ENCODE data around the gene GABBR2.
"Not testable (repeated sequence)": the region's sequence is repeated elsewhere in the genome, so short reads cannot be mapped to it uniquely, and the experiment has no call there.

Gene GABBR2

DNA sequence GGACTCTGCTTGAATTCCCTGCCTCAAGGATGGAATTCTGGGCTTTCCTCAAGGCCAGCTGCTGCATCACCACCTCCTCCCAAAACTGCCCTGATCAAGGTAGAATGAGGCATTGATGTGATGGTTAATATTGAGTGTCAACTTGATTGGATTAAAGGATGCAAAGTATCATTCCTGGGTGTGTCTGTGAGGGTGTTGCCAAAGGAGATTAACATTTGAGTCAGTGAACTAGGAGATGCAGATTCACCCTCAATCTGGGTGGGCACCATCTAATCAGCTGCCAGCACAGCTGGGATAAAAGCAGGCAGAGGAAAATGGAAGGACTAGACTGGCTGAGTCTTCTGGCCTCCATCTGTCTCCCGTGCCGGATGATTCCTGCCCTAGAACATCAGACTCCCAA is 23.9 kb downstream of the GABBR2 start:
- not testable (repeated sequence) for FAIRE-seq

DNA sequence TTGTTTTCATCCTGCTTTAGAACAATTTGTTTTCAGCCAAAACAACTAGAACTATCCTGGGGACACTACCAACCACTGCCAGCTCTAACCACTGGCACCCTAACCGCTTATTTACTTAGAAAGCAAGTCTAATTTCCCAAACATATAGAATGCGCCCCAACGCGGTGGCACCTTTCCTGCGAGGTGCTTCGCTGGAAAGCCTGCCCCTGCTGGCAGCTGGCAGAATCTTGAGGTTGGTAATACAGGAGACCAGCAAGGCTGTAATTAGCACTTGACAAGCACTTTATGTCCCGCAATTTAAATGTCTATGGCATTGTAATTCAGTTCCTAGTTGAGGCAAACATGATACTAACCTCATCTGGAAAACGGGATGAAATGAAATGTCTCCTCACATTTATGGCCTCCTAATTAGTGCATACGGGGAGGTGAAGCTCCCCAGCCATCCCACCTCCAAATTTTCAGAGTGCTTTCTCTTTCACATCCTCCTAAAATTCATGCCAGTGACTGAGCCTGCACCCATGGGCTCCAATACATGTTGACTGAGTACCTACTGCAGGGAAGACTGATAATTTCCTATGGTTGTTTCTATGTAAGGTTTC is 30.4 kb downstream of the GABBR2 start:
- FAIRE-seq = no peak

DNA sequence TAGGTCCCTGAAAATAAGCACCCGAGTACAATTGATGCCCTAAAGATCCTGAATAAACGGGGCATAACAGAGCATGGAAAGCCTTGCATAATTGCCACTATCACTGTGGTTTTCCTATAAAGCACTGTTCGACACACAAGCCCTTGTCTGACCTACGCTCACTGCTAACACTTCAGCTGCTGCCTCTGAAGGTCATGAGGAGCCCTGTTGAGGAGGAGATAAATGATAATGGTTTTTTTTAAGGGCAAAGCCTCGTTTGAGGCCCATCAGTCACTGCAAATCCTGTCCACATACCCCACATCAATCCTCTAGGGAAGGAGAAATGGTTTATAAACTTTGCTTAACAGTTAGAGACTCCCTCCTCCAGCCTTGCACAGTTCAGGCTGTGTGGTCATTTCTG is 35.1 kb downstream of the GABBR2 start:
- FAIRE-seq = no peak

DNA sequence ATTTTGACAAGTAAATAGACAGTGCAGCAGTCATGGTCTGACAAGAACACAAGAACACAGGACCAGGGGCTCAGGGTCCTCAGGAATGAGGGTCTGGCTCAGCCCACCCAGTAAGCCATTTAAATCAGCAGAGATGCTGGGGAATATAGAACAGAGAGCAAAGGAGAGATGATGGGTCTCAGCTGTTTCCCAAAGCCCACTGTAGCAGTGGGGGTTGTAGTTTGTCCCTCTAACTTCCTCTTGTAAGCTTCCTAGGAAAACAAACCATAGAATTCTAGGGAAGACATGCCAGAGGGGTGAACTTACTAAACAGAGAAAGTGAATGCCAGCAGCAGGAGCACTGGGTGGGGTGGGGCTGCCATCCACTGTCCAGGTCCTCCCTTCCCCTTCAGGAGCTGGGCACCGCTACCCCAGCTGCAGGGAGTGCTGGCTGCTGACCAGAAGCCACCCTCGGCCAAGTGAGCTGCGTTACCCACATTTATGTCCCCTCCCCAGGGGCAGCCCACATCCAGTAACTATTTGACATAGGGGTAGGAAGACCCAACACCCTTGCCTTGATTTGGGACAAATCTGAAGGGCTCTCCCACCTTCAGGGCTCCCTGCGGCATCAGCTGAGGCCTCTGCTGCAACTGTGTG is 41.6 kb downstream of the GABBR2 start:
- no peak for FAIRE-seq

DNA sequence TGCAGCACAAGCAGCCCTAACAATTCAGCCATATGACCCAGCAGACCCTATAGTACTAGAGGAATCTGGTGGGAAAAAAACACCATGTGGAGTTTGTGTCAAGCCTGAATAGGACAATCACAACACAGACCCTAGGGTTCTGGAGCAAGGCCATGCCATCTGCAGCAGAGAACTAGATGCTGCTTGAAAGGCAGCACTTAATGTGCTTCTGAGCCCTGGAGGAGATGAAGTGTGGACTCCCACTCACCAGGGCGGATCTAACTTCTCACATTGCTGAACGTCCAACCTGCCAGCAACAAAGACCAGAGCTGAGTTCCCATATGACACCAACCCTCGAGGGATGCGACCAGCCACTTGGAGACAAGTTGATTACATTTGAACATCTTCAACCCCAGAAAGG is 43.2 kb downstream of the GABBR2 start:
- FAIRE-seq = no peak

DNA sequence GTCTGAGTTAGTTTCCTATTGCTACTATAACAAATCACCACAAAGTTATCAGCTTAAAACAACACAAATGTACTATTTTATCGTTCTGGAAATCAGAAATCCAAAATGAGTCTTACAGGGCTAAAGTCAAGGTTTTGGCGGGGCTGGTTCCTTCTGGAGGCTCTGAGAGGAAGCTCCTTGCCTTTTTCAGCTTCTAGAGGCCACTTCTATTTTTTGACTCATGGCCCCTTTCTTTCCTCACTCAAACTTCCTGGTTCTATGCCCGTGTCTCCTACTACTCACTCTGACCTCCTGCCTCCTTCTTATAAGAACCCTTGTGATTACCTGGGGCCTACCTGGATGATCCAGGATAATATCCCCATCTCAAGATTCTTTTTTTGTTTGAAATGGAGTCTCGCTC is 48.2 kb downstream of the GABBR2 start:
- FAIRE-seq = no peak

DNA sequence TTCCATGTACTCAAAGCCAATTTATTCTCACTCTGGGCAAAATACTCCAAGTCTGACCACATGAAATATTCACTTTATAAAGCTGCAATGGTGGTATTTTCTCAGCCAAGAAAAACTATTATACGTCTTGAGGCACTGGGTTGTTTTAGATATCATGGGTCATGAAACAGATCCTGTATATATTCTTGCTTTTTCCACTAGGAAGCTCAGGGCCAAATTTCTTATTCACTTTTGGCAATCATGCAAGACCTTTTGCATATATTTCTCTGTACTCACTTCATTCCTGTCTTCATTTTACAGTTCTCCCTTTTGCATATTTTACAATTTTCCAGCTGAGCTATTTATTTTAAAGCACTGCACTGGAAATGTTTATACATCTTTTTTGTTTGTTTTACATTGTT is 49.8 kb downstream of the GABBR2 start:
- FAIRE-seq = no peak

DNA sequence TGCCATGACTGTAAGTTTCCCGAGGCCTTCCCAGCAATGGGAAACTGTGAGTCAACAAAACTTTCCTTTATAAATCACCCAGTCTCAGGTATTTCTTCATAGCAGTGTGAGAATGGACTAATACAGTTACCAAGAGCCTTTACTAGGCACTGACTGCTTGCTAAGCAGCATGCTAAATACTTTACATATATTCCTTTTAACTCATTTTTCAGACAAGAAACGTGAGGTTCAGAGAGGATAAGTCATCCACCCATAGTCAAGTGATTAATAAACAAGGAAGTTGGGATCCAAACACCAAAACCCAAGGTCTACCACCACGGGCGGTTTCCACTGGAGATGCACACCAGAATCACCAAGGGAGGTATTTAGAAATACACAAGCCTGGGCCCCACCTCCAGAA is 50.8 kb downstream of the GABBR2 start:
- no peak for FAIRE-seq

DNA sequence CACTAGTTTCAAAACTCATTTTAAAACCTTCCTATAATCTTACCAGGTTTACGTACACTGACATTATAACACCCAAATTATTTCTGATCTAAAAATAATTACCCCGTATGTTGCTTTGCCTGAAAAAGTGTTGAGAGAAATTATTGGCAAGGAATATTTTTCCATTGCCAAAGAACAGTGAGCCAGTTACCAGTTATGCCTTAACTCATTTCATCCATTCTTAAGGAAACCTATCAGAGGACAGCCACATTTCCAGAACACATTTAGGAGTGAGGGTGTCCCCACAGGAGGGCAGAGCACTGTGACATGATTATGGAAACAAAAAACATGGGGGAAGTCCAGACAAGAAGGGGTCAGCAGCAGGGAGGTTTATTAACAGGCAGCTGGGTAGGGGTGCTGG is 52.2 kb downstream of the GABBR2 start:
- FAIRE-seq = no peak

DNA sequence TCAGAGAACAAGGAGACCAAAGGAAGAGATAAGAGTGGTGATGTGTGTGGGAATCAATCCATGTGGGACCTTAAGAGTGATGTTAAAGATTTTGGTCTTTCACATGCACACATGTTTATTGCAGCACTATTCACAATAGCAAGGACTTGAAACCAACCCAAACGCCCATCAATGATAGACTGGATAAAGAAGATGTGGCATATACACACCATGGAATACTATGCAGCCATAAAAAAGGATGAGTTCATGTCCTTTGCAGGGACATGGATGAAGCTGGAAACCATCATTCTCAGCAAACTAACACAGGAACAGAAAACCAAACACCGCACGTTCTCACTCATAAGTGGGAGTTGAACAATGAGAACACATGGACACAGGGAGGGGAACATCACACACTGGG is 53.3 kb downstream of the GABBR2 start:
- not testable (repeated sequence) for FAIRE-seq

DNA sequence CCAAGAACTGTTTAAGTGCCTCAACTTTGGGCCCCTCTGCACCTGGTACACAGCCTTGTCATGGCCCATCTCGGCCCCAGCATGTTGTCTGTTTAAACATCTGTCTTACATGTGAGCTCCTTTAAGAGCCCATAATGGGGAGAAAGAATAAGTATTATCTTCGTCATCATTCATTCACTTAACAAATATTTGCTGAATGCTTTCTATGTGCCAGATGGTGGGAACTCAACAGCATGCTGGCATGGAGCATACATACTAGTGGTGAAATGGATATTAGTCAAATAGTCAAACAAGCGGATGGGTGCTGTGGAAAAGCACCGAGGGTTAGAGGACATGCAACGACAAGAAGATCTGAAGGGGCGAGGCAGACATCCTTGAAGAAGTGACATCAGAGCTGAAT is 54.5 kb downstream of the GABBR2 start:
- no peak for FAIRE-seq

DNA sequence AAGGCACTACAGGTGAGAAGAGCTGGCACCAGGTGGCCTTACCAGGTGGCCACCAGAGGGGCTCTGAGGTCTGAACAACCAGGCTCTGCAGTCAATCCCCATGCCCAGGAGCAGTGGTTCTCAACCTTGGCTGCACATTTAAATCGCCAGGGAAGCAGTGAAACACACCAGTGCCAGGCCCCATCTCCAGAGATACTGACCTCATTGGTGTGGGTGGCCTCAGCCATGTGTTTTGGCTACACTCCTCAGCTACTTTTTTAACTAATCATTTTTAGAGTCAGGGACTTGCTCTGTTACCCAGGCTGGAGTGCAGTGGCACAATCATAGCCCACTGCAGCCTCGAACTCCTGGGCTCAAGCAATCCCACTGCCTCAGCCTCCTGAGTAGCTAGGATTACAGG is 56.0 kb downstream of the GABBR2 start:
- FAIRE-seq = no peak

DNA sequence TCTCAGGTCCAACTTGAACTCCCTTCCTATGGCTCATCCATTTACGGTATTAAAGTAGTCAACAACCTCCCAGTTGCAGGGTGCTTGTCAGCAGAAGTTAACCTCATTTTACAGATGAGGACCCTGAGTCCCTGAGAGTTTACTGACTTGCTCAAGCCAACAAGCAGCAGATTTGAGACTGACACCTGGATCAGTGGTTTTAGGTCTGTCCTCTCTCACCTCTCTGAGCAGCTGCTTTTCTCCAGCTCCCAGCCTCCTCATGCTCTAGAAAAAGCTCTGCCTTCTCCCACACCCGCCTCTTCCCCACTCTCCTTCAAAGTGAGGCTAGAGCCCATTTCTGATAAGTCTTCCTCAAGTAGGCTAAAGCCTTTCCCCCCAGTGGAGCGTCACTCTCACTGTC is 56.4 kb downstream of the GABBR2 start:
- no peak for FAIRE-seq

DNA sequence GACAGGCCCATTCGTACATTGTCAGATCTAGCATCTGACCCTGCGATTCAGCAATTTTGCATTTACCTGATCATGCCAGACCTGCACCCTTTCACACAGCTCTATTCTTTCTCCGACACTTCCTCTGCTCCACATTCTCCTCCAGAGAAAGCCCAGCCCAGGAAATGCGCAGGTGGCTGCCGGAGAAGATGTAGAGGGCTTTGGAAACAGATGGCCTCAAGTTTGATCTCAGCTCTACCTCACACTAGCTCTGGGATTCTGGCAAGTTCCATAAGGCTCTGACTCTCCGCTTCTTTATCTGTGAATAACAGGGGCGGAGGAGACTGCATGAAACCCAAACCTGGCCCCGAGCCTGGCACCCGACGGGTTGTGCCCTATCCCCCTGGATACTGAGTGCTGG is 61.5 kb downstream of the GABBR2 start:
- no peak for FAIRE-seq

DNA sequence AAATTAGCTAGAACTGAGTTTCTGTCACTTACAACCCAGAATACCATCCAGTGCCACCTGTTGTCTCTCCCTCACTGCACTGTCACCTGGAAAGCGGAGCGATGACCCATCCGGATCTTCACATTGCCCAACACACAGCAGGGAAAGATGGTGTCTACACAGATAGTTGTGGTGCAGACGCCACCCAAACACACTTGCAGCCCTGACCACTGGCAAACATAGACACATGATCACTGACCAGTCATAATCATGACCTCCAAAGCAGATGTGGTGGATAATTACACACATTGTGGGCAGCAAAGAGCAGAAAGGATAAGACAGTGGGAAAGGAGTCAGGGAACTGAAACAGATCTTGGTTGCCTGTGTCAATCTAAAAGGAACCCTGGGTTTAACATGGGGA is 64.7 kb downstream of the GABBR2 start:
- no peak for FAIRE-seq

DNA sequence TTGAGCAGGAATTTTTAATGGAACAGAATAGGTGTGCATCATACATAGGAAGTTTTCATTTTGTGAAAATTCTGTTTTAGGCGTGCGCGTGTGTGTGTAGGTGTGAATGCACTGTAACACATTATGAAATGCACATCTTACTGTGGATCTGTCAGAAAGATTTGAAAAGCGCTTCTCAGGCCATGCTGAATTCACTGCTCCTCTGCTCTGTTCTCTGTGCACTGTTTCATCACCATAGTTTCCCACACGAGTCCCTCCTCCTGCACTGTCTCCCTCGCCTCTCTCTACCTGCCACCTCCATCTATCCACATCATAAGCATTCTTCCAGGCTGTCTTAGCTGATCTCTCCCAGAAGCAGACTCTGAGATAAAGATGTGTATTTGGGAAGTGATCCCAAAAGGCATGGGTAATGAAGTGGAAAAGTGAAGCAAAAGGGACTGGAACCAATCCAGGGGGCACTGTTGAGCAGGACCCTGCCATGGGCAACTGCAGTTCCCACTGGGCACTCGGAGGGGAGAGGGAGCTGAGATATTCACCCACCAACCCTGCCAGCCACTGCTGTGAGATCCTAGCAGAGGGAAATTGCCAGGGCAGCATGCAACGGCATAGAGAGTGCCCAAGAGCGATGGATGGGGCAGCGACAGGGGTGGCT is 65.9 kb downstream of the GABBR2 start:
- FAIRE-seq = no peak

DNA sequence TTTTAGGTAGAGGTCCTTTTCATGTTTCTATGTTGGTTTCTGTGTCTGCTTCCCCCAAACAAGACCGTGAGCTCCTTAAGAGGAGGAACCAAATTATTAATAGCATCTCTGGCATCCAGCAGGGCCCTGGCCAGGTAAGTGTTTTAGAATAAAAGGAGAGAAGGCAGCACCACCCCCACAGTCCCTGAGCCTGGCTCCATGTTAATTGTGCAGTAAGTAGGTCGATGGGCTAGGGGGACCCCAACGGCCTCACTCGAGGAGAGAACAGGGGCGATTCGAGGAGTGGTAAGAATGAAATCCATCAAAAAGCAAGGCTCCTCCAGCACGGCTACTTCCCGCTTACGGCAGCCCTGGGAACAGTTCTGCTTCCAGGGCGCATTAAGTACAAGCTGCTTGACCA is 67.0 kb downstream of the GABBR2 start:
- FAIRE-seq = no peak

DNA sequence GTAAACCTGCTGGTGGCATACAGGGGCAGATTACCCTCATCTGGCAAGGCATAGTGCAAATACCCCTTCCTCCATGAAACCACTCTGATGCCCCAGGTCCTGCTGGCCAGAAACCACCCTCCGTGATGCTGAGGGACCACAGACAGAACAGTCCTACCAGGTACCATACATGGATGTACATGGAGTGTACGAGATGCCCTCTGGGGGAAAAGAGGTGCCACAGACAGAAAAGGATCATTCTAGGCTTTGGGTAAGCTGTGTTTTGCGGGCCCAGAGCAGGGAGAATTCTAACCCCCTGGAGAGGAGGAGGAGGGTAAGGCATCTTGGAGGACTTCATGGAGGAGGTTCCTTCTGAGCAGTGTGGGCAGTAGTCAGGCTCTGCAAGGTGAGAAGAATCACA is 68.3 kb downstream of the GABBR2 start:
- no peak for FAIRE-seq

DNA sequence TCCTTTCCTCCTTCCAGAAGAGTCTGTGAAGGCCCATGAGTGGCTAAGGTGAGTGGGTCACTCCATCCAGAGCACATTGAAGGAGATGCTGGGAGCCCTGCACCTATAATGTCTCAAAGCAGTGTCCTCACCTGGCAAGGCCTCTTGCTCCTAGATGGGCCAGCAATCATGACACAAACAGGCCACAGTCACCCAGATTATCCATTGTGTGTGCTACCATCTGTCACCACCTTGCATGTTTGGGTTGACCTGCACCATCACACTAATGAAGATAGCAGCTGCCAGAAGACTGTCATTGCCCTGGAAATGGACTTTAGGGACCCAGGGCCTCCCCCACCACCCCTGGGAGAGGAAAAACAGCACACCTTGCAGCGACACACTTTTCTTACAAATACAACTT is 69.6 kb downstream of the GABBR2 start:
- no peak for FAIRE-seq

DNA sequence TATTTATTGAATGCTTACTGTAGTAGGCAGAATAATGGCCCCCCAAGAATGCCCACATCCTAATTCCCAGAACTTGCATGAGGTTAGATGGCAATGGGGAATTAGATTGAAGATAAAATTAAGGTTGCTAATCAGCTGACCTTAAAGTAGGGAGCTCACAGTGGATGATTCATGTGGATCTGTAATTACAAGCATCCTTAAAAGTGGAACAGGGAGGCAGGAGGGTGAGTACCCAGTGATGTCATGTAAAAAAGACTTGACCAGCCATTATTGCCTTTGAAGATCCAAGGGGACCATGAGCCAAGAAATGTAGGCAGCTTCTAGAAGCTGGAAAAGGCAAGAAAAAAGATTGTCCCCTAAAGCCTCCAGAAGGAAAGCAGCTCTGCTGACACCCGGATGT is 71.4 kb downstream of the GABBR2 start:
- FAIRE-seq = no peak

DNA sequence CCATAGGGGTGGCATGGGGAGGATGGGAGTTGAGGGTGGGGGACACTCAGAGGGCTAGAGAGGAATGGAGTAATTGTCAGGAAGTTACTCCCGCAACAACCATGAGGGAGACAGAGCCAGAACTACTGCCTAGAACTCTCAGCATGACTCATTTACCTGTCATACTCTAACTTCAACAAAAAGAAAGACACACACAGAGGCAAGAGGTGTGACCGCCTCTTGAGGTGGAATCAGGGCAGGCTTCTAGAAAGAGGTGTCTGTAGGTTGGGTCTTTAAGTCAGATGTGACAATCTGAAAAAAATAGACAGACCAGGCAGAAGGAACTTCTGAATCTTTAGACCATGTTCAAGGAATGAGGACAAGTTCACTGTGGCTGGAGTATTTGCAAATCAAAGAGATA is 73.4 kb downstream of the GABBR2 start:
- FAIRE-seq = no peak

DNA sequence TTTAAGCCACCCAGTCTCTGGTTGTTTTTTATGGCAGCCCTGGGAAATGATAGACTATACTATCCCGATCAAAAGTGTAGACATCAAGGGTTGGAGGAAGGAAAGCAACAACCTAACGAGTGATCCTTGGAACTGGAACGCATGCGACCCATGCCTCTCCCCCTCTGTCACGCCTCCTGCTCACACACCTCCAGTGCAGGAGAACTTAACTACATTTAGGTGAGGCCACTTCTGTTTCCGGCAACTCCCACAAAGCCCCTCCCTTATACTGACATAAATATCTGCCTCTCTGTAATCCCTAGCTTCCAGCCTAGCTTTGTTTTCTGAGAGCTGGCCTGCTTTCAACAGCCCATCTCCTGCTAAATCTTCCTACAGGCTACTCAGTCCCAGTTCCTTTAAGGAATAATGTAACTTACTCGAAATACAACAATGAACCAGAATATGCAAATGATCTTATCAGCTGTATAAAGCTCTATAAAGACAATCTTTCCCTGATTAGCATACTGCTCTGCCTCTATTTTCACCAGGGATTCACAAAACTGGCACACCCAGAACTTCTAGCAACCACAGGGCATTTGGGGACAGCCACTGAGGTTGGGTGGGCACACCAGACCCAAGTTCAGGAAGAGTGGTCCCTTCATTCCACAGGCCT is 73.9 kb downstream of the GABBR2 start:
- FAIRE-seq = no peak

DNA sequence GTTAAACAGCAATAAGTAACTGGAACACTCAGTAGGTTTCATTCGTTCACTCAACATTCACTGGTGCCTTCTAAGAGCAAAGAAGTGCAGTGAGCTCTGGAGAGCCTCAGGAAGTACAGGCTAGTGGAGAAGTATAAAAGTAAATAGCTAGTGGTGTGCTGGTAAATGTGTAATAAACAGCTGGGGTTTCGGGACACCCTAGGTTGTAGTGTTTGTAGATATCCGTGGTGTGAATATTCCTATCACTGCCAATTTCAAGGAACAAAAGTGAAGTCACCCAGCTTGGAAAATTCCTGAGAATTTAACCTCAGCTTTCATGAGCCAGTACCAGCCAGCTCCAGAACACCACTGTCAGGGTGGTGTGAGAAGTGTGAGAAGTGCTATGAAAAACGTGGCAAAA is 75.9 kb downstream of the GABBR2 start:
- no peak for FAIRE-seq

DNA sequence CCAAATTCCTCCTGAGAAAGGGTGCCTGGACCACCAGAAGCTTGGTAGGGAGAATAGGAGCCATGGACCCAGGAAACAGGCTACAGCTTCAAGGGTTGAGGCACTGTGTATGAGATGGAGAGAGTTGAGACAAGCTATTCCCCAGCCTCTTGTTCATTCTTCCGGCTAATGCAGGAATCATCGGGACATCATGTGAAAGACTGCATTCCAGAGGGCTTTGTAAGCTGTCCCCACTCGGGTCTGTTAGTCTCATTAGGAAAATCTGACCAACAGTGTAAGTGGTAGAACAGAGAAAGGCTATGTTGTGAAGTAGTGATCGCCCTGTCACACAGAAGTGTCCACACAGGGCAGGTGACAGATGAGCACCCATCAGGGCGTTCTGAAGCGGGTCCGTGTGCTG is 81.4 kb downstream of the GABBR2 start:
- FAIRE-seq = no peak

Data from colon (tissue), 2 donors.